ENCODE results near the gene ABHD16A.

ABHD16A gene

GRCh38 chr6:31665501-31666336 lies 37.4 kb downstream of the ABHD16A start, which contains the start of gene CSNK2B:
CSNK2B (plus strand) TSS chr6:31666080; CDS start chr6:31666832, 752 bp downstream.
- TF ChIP-seq CTCF (IDR thresholded peaks at IDR 0.05): no peak
- H3K27ac Mint-ChIP-seq: peak within 1 kb of the TSS; percentile 96
- H3K36me3 Mint-ChIP-seq (ENCODE audit: low read depth): peaks cover 50% of the 10 kb centered on the region
- peak within 1 kb of the TSS; percentile 93 for H3K4me3 Mint-ChIP-seq
- peaks cover 8% of the 10 kb centered on the region for H3K27me3 Mint-ChIP-seq (ENCODE audit: low read depth, poor library complexity)
- H3K9me3 Mint-ChIP-seq: no peaks in the 10 kb centered on the region
- DNase-seq: peak; percentile 95
- peaks cover 58% of the 10 kb centered on the region for H3K4me1 Mint-ChIP-seq

- no peaks in the 10 kb centered on the region for H3K9me3 Mint-ChIP-seq
- H3K27ac Mint-ChIP-seq: peak within 1 kb of the TSS; percentile 96
- DNase-seq: peak; percentile 68
- TF ChIP-seq CTCF (IDR thresholded peaks at IDR 0.05): no peak
- H3K4me1 Mint-ChIP-seq: peaks cover 65% of the 10 kb centered on the region
- H3K4me3 Mint-ChIP-seq: peak within 1 kb of the TSS; percentile 93
- peaks cover 43% of the 10 kb centered on the region for H3K36me3 Mint-ChIP-seq (ENCODE audit: low read depth)
- peaks cover 8% of the 10 kb centered on the region for H3K27me3 Mint-ChIP-seq (ENCODE audit: low read depth, poor library complexity)
Observed at GRCh38 chr6:31664790-31665500, 38.2 kb downstream of the ABHD16A start, which contains the start of gene GPANK1. GPANK1 (minus strand) TSS chr6:31664997; CDS start chr6:31664478, 519 bp downstream.

GRCh38 chr6:31663961-31664789 lies 38.9 kb downstream of the ABHD16A start:
- Mint-ChIP-seq H3K4me3 (peak overlapping the region; percentile 93), H3K9me3 (no peaks in the 10 kb centered on the region)

GRCh38 chr6:31663126-31663960 lies 39.8 kb downstream of the ABHD16A start:
- DNase-seq: no peak
- Mint-ChIP-seq H3K27me3 (ENCODE audit: low read depth, poor library complexity) (peaks cover 8% of the 10 kb centered on the region), H3K4me1 (peaks cover 81% of the 10 kb centered on the region), H3K36me3 (ENCODE audit: low read depth) (peaks cover 35% of the 10 kb centered on the region), H3K27ac (peak overlapping the region; percentile 96), H3K9me3 (no peaks in the 10 kb centered on the region), H3K4me3 (peak overlapping the region; percentile 93)
- no peak for TF ChIP-seq CTCF (IDR thresholded peaks at IDR 0.05)

More at GRCh38 chr6:31663961-31664789, 38.9 kb downstream of the ABHD16A start:
- Mint-ChIP-seq H3K27ac (peak overlapping the region; percentile 96), H3K36me3 (ENCODE audit: low read depth) (peaks cover 43% of the 10 kb centered on the region), H3K4me1 (peaks cover 73% of the 10 kb centered on the region), H3K27me3 (ENCODE audit: low read depth, poor library complexity) (peaks cover 8% of the 10 kb centered on the region)
- no peak for DNase-seq
- no peak for TF ChIP-seq CTCF (IDR thresholded peaks at IDR 0.05)
